Jurkat, Clone E6-1 (cell line): ENCODE data around the gene WDR41.
"Not testable (repeated sequence)": the region's sequence is repeated elsewhere in the genome, so short reads cannot be mapped to it uniquely, and the experiment has no call there.

Source experiments
- DNase-seq: peaks from one replicate; pipeline ENCODE4 v3.0.0-alpha.2; 2011; ENCODE audit warnings: low read depth, low spot score
- H3K4me3 ChIP-seq: 2 replicates; pipeline ENCODE4 v1.5.1; 2011; ENCODE audit warnings: mild to moderate bottlenecking, low read length, control low read depth, moderate library complexity

Gene WDR41

GRCh38 chr5:77418601-77419581 is 73.2 kb downstream of the WDR41 start:
- no peak for DNase-seq
- no peak overlapping the region for H3K4me3 ChIP-seq

DNA sequence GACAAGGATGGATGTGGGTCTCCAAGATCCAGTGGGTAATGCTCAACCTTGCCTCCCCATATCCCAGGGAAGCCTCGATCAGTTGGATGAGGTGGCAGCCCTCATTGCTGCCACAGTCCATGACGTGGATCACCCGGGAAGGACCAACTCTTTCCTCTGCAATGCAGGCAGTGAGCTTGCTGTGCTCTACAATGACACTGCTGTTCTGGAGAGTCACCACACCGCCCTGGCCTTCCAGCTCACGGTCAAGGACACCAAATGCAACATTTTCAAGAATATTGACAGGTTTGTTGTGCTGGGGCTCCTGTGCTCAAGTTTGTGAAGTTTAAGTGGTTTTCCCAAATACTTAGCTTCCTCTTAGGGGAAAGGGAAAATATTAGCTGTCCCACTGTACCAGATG is 74.0 kb downstream of the WDR41 start:
- no peak overlapping the region for H3K4me3 ChIP-seq
- DNase-seq: no peak

- no peak overlapping the region for H3K4me3 ChIP-seq
- no peak for DNase-seq
Measured at GRCh38 chr5:77413049-77413448, 79.1 kb downstream of the WDR41 start.

DNA sequence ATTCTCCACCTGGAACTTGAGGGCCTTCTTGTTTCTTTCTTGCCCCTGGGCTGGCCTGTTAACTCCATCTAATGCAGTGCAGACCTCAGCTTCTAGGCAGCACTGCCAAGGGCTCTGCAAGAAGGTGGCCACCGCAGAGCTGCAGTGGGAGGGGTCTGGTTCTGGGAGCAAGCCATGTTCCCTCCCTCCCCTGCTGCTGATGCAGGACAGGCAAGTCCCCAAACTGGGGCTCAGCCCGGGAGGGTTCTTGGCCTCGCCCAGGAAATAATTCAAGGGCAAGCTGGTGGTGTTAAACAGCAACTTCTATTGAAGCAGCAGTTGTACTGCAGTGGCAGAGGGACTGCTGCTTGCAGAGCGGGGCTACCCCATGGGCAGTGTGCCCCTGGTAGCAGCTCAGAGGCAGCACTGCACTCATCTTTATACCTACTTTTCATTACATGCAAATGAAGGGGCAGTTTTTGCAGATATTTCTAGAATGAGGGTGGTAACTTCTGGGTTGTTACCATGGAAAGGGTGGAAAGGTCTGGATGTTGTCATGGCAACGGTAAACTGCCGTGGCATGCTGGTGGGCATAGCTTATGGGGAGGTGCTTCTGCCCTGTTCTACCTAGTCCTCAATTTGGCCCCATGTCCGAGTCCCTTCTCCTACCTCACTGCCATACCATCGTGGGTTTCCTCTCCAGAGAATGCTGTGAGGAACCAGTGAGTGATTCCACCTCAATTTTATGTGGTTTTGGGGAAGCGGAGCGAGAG is 82.1 kb downstream of the WDR41 start:
- no peak overlapping the region for H3K4me3 ChIP-seq
- DNase-seq: no peak

- DNase-seq: no peak
- H3K4me3 ChIP-seq: no peak overlapping the region
Measured at GRCh38 chr5:77407152-77407551, 85.0 kb downstream of the WDR41 start.

DNA sequence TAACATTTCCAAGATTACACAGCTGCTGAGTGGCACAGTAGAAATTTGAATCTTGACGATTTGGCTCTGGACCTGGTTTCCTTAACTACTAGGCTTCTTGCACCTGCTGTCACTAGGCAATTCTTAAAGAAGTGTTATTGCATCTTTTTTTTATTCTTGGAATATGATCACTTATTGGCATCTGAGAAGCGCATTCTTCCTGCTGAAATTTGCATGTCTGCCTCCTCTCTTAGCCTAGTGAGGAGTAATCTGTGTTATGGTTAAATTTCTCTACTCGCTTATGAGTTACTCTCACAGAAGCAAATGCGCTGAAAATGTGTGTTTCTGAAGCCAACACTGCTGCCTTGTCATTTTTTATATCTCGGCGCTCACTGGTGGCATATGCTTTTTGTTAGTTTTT is 89.3 kb downstream of the WDR41 start:
- H3K4me3 ChIP-seq: no peak overlapping the region
- no peak for DNase-seq

GRCh38 chr5:77400645-77401044 is 91.5 kb downstream of the WDR41 start:
- H3K4me3 ChIP-seq: no peak overlapping the region
- no peak for DNase-seq

DNA sequence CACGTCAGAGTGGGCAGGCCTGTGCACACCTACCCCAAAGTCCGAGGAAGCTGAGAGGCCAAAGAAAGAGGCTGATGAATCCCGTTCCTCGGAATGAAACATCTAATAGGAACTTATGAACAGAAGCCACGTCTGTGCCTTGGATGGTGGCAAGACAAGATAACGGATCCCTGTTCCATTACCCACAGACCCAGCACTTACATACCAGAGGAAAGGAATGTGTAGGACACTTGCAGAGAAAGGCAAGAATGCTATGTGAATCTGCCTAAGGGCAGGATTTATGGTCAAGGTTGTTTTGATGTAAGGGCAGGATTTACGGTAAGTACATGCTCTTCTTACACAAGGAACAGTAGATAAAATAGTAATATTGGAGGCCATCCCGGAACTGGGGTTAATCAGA is 93.2 kb downstream of the WDR41 start:
- DNase-seq: no peak

GRCh38 chr5:77398458-77398857 is 93.7 kb downstream of the WDR41 start:
- no peak overlapping the region for H3K4me3 ChIP-seq
- no peak for DNase-seq

More for the DNA sequence above, 93.2 kb downstream of the WDR41 start:
- no peak overlapping the region for H3K4me3 ChIP-seq

GRCh38 chr5:77397686-77398292 is 94.3 kb downstream of the WDR41 start:
- no peak overlapping the region for H3K4me3 ChIP-seq
- no peak for DNase-seq

- peak; percentile 26 for DNase-seq
- no peak overlapping the region for H3K4me3 ChIP-seq
Measured at GRCh38 chr5:77396017-77396416, 96.1 kb downstream of the WDR41 start.

GRCh38 chr5:77394064-77394715 is 97.9 kb downstream of the WDR41 start:
- no peak for DNase-seq
- H3K4me3 ChIP-seq: no peak overlapping the region

- no peak for DNase-seq
- no peak overlapping the region for H3K4me3 ChIP-seq
Measured at GRCh38 chr5:77391240-77391765, 100.8 kb downstream of the WDR41 start.

GRCh38 chr5:77390795-77391194 is 101.3 kb downstream of the WDR41 start:
- no peak overlapping the region for H3K4me3 ChIP-seq
- no peak for DNase-seq

DNA sequence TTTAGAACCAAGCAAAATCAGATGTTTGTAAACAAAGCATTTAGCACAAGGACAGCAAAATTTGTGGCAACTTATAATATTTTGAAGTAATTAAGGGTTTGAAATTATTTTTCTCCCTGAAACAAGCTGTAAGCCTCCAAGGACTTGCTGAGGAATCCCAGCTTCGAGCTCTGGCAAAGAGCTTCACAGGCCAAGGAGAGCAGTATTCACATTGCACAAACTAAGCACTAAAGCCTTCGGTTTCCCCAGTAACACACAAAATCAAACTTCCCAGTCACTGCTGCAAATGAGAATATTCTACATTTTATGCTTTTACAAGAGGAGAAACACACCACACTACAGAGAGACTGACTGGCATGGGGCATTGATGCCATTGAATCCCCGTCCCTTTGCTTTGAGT is 101.9 kb downstream of the WDR41 start:
- no peak for DNase-seq

GRCh38 chr5:77389746-77390145 is 102.4 kb downstream of the WDR41 start:
- no peak for DNase-seq
- H3K4me3 ChIP-seq: no peak overlapping the region

More for the DNA sequence above, 101.9 kb downstream of the WDR41 start:
- no peak overlapping the region for H3K4me3 ChIP-seq

- DNase-seq, H3K4me3 ChIP-seq: not testable (repeated sequence)
Measured at GRCh38 chr5:77386340-77386739, 105.8 kb downstream of the WDR41 start.

- not testable (repeated sequence) for H3K4me3 ChIP-seq
Measured at GRCh38 chr5:77383336-77383735, 108.8 kb downstream of the WDR41 start.

More at GRCh38 chr5:77383336-77383735, 108.8 kb downstream of the WDR41 start:
- DNase-seq: not testable (repeated sequence)
